Activated B cell treated with CpG ODN at 0.5 μM for 24 hours (primary cell): ENCODE data around the gene SERPINA9. TPM values are rescaled to one million over a fixed set of nuclear protein-coding genes. Genes with fewer than 3 reads are reported as not detected.
A peak's percentile ranks its signal among the peaks of the same experiment; 100 is the strongest.
"Not testable (repeated sequence)": the region's sequence is repeated elsewhere in the genome, so short reads cannot be mapped to it uniquely, and the experiment has no call there.

ENCODE experiments used
- ATAC-seq: fragments of 200-7000 bp; cut with Tn5 transposase; one replicate; pipeline ENCODE4 v1.10.0; 2021; ENCODE audit warnings: low read depth, mild to moderate bottlenecking, moderate library complexity
- CTCF ChIA-PET: fragments of 350-600 bp; sonication (Branson Sonifier 250); formaldehyde crosslinking; loops from one replicate; lab custom pipeline; 2021; ENCODE audit warnings: antibody characterized with exemption; lab: Charles Lee
- POLR2A ChIA-PET: fragments of 350-600 bp; sonication (Branson Sonifier 250); formaldehyde crosslinking; loops from one replicate; lab custom pipeline; 2021; ENCODE audit warnings: antibody characterized with exemption; lab: Charles Lee
- DNase-seq: peaks from one replicate; pipeline ENCODE4 v3.0.0; 2022
- H3K27ac Mint-ChIP-seq: one replicate; pipeline ENCODE4 v1.8.0; 2020; ENCODE audit warnings: mixed read lengths
- H3K27me3 Mint-ChIP-seq: one replicate; pipeline ENCODE4 v1.8.0; 2021; ENCODE audit warnings: mixed read lengths
- H3K36me3 Mint-ChIP-seq: one replicate; pipeline ENCODE4 v1.8.0; 2021; ENCODE audit warnings: low read depth, mixed read lengths
- H3K4me1 Mint-ChIP-seq: one replicate; pipeline ENCODE4 v1.8.0; 2021; ENCODE audit warnings: mixed read lengths
- H3K4me3 Mint-ChIP-seq: one replicate; pipeline ENCODE4 v1.8.0; 2020; ENCODE audit warnings: mild to moderate bottlenecking, mixed read lengths
- H3K9me3 Mint-ChIP-seq: one replicate; pipeline ENCODE4 v1.8.0; 2020; ENCODE audit warnings: mixed read lengths
- CTCF ChIP-seq: fragments of 200-600 bp; IDR thresholded peaks from one replicate; pipeline ENCODE4 v1.8.0; 2022; ENCODE audit warnings: antibody characterized with exemption, mild to moderate bottlenecking
- intact Hi-C: fragments of 100-400 bp; cut with micrococcal nuclease; formaldehyde crosslinking; loops from one replicate; pipeline ENCODE4 v1.15.1; 2024
- total RNA-seq: library from RNA; stranded (reverse); gene quantifications from 2 replicates; pipeline ENCODE4 v1.2.3, GENCODE V29; 2022

The SERPINA9 gene
- total RNA-seq, 1 donor from 2014 or later: 0.40 TPM

- CTCF ChIA-PET: interaction anchor here (1.0 kb wide), 1 partner anchor 59 kb away, joined by 4 read pairs; no protein-coding TSS in a partner anchor
- no peak overlapping the region for H3K4me3 Mint-ChIP-seq
- DNase-seq (no peak), ATAC-seq (no peak)
- H3K36me3 Mint-ChIP-seq: no peaks in the 10 kb centered on the region
- no peak overlapping the region for H3K27ac Mint-ChIP-seq
- no peaks in the 10 kb centered on the region for H3K4me1 Mint-ChIP-seq
- POLR2A ChIA-PET: no interaction called here
- H3K9me3 Mint-ChIP-seq: peaks cover 2% of the 10 kb centered on the region
- no peak for TF ChIP-seq CTCF
- intact Hi-C loops: no loop called here
- H3K27me3 Mint-ChIP-seq: peaks cover 7% of the 10 kb centered on the region
These were observed 48.9 kb downstream of the SERPINA9 start for GRCh38 chr14:94427016-94427613.

GRCh38 chr14:94426526-94426925 is 49.5 kb downstream of the SERPINA9 start:
- H3K36me3 Mint-ChIP-seq: no peaks in the 10 kb centered on the region
- ATAC-seq (no peak), DNase-seq (no peak)
- CTCF ChIA-PET: interaction anchor here (1.0 kb wide), 1 partner anchor 60 kb away, joined by 4 read pairs; no protein-coding TSS in a partner anchor
- intact Hi-C loops: no loop called here
- peaks cover 2% of the 10 kb centered on the region for H3K9me3 Mint-ChIP-seq
- H3K27ac Mint-ChIP-seq: no peak overlapping the region
- no peak overlapping the region for H3K4me3 Mint-ChIP-seq
- peaks cover 7% of the 10 kb centered on the region for H3K27me3 Mint-ChIP-seq
- POLR2A ChIA-PET: no interaction called here
- TF ChIP-seq CTCF: no peak
- H3K4me1 Mint-ChIP-seq: no peaks in the 10 kb centered on the region

GRCh38 chr14:94424371-94424770 is 51.6 kb downstream of the SERPINA9 start:
- POLR2A ChIA-PET: no interaction called here
- Mint-ChIP-seq H3K4me3 (no peak overlapping the region), H3K27me3 (peaks cover 7% of the 10 kb centered on the region), H3K9me3 (peaks cover 3% of the 10 kb centered on the region), H3K4me1 (no peaks in the 10 kb centered on the region), H3K27ac (no peak overlapping the region), H3K36me3 (no peaks in the 10 kb centered on the region)
- intact Hi-C loops: no loop called here
- CTCF ChIA-PET: interaction anchor here (4.1 kb wide), 1 partner anchor 9 kb away, joined by 18 read pairs; no protein-coding TSS in a partner anchor
- ATAC-seq (no peak), DNase-seq (no peak)
- TF ChIP-seq CTCF: no peak

GRCh38 chr14:94423453-94424056 is 52.4 kb downstream of the SERPINA9 start:
- H3K9me3 Mint-ChIP-seq: peaks cover 3% of the 10 kb centered on the region
- no peaks in the 10 kb centered on the region for H3K36me3 Mint-ChIP-seq
- TF ChIP-seq CTCF: no peak
- H3K27me3 Mint-ChIP-seq: peaks cover 7% of the 10 kb centered on the region
- POLR2A ChIA-PET: no interaction called here
- CTCF ChIA-PET: interaction anchor here (2.5 to 4.1 kb wide), 3 partner anchors 10 to 126 kb away, joined by 9 to 28 read pairs (median 18); no protein-coding TSS in a partner anchor
- no peak for ATAC-seq
- no peaks in the 10 kb centered on the region for H3K4me1 Mint-ChIP-seq
- H3K4me3 Mint-ChIP-seq: no peak overlapping the region
- H3K27ac Mint-ChIP-seq: no peak overlapping the region
- intact Hi-C loops: loop anchor here (1.0 kb wide), 1 partner anchor 126 kb away; no protein-coding TSS in a partner anchor
- DNase-seq: peak; percentile 21

GRCh38 chr14:94421316-94421715 is 54.7 kb downstream of the SERPINA9 start:
- H3K4me3 Mint-ChIP-seq: no peak overlapping the region

GRCh38 chr14:94417497-94418205 is 58.3 kb downstream of the SERPINA9 start:
- CTCF ChIA-PET, POLR2A ChIA-PET, H3K27me3 Mint-ChIP-seq: not testable (repeated sequence)

More at GRCh38 chr14:94421316-94421715, 54.7 kb downstream of the SERPINA9 start:
- Mint-ChIP-seq H3K9me3 (peaks cover 3% of the 10 kb centered on the region), H3K4me1 (no peaks in the 10 kb centered on the region), H3K36me3 (no peaks in the 10 kb centered on the region), H3K27ac (no peak overlapping the region), H3K27me3 (peaks cover 7% of the 10 kb centered on the region)
- DNase-seq (no peak), ATAC-seq (no peak)
- ChIA-PET POLR2A (no interaction called here), CTCF (interaction anchor here (2.5 to 4.1 kb wide), 3 partner anchors 12 to 128 kb away, joined by 9 to 28 read pairs (median 18); no protein-coding TSS in a partner anchor)
- no peak for TF ChIP-seq CTCF
- intact Hi-C loops: no loop called here

More at GRCh38 chr14:94417497-94418205, 58.3 kb downstream of the SERPINA9 start:
- ATAC-seq, H3K4me3 Mint-ChIP-seq, H3K36me3 Mint-ChIP-seq, intact Hi-C loops, DNase-seq, H3K9me3 Mint-ChIP-seq, H3K4me1 Mint-ChIP-seq, H3K27ac Mint-ChIP-seq: not testable (repeated sequence)
